Raji (cell line): ENCODE results near the gene ZC3H13.

Source experiments
- POLR2A ChIP-seq: IDR thresholded peaks from 2 replicates; pipeline ENCODE4 v1.6.1; 2011; ENCODE audit warnings: low read depth, low read length, control low read depth; ENCODE audit not compliant: insufficient read depth

The ZC3H13 gene

DNA sequence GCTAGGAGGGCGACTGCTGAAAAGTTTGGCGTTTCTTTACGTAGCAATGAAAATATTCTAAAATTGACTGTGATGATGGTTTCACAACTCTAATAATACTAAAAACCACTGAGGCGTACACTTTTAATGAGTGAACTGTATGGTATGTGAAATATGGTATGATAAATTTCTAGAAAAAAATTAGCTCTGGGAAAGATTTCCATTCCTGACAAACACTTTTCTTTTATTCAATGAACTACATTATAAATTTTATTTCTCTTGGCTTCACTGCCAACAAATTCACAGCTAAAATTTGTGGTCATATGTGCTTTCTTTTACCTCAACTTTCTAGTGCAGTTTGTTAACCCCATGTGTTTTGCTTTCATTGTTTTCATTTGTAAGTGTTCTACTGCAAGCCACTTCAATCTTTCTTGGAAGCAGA is 11.1 kb downstream of the ZC3H13 start:
- no peak for TF ChIP-seq POLR2A

DNA sequence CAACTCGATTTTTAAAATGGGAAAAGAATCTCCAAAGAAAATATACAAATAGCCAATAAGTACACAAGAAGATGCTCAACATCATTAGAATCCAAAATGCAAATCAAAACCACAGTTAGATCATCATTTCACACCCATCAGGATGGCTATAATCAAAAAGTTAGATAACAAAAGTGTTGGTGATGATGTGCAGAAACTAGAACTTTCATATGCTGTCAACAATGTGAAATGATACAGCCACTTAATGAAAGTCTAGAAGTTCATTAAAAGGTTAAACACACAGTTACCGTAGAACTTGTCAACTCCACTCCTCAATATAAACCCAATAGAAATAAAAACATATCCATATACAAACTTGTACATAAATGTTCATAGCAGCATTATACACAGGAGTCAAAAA is 11.8 kb downstream of the ZC3H13 start:
- no peak for TF ChIP-seq POLR2A

DNA sequence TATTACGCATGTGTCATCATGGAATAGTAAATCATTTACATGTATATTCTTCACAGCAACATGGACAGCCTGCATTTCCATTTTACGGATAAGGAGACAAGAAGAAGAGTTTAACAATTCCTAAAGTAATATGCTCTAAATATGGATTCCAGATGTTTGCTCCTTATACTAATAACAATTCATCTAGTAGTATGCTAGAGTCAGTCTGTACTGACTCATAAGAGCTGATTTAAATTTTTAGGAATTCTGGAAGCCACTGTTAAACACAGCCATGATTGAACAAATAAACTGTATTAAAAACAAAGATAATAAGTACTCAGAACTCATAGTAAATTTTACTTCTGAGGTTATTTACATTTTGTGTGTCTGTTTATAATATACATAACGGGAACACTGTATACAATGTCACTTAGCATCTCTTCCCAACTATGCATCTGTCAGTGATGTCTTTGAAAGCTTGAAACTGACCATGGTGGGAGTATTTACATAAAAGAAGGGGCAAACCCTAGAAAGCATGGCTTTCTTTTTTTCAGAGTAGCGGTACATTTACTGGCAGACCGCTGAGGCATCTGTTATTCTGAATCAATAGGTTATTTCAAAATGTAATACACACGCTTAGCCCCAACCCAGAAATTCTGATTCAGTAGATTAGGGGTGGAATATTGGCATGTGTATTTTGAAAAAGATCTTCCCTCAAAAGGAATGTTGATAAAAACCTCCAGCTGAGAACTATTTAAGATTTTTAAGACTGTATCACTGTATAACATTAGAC is 12.9 kb downstream of the ZC3H13 start:
- TF ChIP-seq POLR2A, result no peak

DNA sequence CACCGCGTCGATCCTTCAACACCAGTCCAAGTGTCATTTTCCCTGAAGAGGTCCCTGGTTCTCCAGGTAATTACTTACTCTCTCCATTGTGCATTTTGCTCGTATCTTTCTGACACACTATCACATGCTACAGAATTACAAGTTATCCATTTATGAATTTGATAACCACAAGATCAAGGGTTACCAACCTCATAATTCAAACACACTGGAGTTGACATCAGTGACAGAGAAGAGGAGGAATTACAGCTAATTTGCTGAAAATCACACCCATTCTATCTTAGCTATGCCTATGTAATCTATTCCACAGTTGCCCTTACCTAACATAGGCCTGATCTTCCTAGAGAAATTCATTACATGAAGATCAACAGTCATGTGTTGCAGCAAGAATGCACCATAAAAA is 14.2 kb downstream of the ZC3H13 start:
- TF ChIP-seq POLR2A, result no peak

GRCh38 chr13:46035066-46035465 is 17.5 kb downstream of the ZC3H13 start:
- TF ChIP-seq POLR2A, result no peak

DNA sequence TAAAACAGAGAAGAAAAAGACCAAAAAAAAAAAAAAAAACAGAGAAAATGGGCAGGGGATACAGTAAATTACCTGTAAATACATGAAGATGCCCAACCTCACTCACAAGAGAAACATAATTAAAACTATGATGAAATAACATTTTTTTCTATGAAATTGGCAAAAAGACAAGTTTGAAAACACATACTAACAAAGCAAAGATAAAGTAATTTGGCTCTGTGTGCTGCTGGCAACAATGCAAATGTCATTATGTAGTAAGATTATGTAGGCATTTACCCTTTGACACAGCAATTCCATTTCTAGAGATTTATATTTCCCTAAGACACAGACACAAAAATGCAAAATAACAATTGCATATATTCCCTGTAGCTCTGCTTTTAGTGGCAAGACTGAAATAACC is 20.2 kb downstream of the ZC3H13 start:
- TF ChIP-seq POLR2A, result no peak

DNA sequence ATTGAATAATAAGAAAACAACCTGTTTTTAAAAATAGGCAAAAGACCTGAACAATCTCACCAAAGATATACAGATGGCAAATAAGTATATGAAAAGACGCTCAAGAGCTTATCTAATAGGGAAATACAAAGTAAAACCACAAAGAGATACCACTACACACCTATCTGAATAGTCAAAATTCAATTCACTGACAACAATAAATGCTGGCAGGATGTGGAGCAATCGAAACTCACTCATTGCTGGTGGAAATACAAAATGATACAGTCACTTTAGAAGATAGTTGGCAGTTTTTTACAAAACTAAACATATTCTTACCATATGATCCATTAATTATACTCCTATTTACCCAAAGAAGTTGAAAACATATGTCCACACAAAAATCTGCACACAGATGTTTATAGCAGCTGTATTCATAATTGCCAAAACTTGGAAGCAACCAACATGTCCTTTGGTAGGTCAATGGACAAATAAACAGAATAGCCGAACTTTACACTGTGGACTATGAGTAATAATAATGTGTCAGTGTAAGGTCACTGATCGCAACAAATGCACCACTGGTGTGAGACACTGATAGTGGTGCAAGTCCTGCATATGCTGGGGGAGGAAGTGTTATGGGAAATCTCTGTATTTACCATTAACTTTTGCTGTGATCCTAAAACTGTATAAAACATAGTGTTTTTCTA is 20.8 kb downstream of the ZC3H13 start:
- TF ChIP-seq POLR2A, result no peak

- no peak for TF ChIP-seq POLR2A
These were observed 27.4 kb downstream of the ZC3H13 start for GRCh38 chr13:46025157-46025556.

DNA sequence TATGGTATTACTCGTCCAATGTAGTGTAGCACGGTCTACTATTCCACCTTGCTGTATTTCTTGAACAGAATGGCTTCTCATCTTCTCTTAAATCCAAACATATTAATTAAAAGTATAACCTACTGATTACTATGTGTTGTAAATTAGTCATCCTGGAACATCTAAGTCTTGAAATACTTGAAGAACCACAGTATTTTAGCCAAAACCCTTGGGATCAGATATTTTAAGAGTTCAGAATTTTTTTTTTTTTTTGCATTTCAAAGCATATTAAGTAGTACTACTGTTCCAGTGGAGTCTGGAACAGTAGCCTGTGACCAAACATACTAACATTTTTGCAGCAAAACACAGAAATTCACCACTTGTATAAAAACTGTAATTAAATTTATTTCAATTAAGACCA is 30.1 kb downstream of the ZC3H13 start:
- TF ChIP-seq POLR2A, result no peak

DNA sequence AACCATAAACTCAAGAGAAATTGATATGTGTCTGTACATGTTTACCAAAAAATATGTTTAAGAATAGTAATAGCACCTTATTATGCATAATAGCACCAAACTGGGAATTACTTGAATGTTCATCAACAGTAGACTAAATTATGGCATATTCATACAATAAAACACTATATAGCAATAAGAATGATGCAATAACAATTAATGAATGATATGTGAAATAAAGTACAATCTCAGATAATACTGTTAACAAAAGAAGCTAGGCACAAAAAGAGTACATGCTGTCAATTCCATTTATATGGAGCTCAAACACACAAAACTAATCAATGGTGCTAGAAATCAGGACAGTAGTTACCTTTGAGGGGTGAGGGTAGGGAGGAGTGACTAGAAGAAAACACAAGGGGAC is 36.3 kb downstream of the ZC3H13 start:
- TF ChIP-seq POLR2A, result no peak

DNA sequence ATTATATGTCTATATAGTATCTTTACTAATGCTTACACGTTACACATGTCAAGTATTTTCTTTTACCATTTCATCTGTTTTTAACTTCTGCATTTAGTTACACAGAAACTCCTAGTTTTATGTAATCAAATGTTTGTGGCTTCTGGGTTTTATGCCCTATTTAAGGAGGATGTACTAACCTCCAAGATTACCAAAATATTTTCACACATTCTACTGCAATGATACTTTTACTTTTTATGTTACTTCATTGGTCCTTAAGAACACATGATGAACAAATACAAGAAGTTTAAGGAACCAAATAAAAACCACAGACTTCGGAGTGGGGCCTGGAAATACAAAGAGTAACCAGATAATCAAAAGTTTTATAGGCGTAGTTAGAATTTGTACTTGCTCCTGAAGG is 37.2 kb downstream of the ZC3H13 start:
- TF ChIP-seq POLR2A, result no peak

GRCh38 chr13:46012404-46012803 is 40.1 kb downstream of the ZC3H13 start:
- no peak for TF ChIP-seq POLR2A

DNA sequence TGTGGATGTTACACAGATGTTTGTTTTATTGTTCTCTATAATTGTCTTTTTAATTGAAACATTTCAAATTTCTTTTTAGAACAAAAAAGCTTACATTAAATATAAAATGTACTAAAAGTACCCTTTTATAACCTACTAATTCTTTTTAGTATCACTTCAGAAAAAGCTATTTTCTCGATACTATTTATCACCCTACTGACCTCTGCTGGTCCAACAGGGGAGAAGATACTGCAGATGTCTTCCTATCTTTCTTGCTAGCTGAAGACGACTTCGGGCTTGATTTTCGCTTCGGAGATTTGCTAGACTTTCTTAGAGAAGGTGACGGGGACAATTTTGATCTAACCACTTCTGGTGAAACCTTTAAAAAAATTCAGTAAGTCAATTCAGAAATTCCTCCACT is 42.4 kb downstream of the ZC3H13 start:
- TF ChIP-seq POLR2A, result no peak

DNA sequence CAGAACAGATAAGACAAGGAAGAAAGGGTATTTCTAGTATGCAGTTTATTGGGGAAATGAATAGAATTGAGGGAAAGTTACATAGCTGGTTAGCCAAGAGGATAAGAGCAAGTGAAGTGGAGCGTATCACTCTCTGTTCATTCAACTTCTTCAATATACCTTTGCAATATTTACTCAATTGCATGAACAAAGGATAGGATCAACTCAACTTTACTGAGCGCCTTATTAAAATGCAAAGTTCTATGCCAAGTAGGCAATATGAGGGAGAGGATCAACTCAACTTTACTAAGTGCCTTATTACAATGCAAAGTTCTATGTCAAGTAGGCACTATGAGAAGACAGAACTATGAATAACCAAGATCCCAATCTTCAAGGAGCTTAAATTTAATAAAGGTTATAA is 43.9 kb downstream of the ZC3H13 start:
- no peak for TF ChIP-seq POLR2A

GRCh38 chr13:46006688-46007452 is 45.7 kb downstream of the ZC3H13 start:
- TF ChIP-seq POLR2A, result no peak

GRCh38 chr13:46004491-46004890 is 48.1 kb downstream of the ZC3H13 start:
- TF ChIP-seq POLR2A, result no peak

- TF ChIP-seq POLR2A, result no peak
These were observed 55.9 kb downstream of the ZC3H13 start for GRCh38 chr13:45996631-45997030.

DNA sequence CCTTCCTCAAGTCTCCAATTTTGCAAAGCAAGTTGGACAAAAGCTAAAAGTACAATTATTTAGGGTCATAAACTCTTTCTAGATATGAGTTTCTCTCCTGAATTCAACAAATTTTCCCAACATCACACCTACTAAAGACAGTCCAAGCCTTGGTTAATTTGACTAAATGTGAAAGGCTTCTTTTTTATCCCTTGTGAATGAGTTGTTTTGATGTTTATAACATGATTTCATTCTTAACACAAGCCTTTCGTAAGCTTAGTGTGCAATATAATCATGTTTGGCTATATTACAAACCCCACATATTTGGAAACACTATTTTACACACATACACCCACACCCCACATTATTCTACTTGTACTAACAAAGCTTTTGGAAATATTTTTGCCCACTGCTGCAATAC is 57.3 kb downstream of the ZC3H13 start:
- TF ChIP-seq POLR2A, result no peak
